ENCODE results near the gene TLR10. TPM values are rescaled to one million over a fixed set of nuclear protein-coding genes. Genes with fewer than 3 reads are reported as not detected.

The TLR10 gene
- polyA plus RNA-seq, 1 donor from 2014 or later: 0.14 TPM

- no peaks in the 10 kb centered on the region for H3K27me3 ChIP-seq (ENCODE audit: insufficient read depth, low read depth, low read length)
- H3K9ac ChIP-seq (ENCODE audit: low read length): no peak overlapping the region
- H3K9me2 ChIP-seq (ENCODE audit: insufficient read depth, low read length): no peaks in the 10 kb centered on the region
- no peaks in the 10 kb centered on the region for H4K20me1 ChIP-seq (ENCODE audit: insufficient read depth)
- no peak overlapping the region for H3K4me3 ChIP-seq (ENCODE audit: low read length)
- TF ChIP-seq POLR2AphosphoS5 (IDR thresholded peaks at IDR 0.05) (no peak), REST (IDR thresholded peaks at IDR 0.05; ENCODE audit: borderline replicate concordance) (no peak), CTCF (IDR thresholded peaks at IDR 0.05; ENCODE audit: poor library complexity, severe bottlenecking) (no peak), EP300 (conservative IDR thresholded peaks at IDR 0.05; ENCODE audit: poor library complexity, severe bottlenecking) (no peak), RAD21 (conservative IDR thresholded peaks at IDR 0.05) (no peak), MXI1 (conservative IDR thresholded peaks at IDR 0.05; ENCODE audit: poor library complexity, severe bottlenecking) (no peak), TAF1 (IDR thresholded peaks at IDR 0.05; ENCODE audit: low read depth) (no peak), SMC3 (conservative IDR thresholded peaks at IDR 0.05; ENCODE audit: poor library complexity) (no peak), EZH2 (IDR thresholded peaks at IDR 0.05; ENCODE audit: borderline replicate concordance, insufficient read depth, low read length, poor library complexity, severe bottlenecking) (no peak)
- H3K79me2 ChIP-seq (replicated peaks; ENCODE audit: insufficient read depth, low read length): no peaks in the 10 kb centered on the region
- H2AFZ ChIP-seq (ENCODE audit: low read depth, low read length): no peak overlapping the region
- no peak overlapping the region for H3K4me2 ChIP-seq (ENCODE audit: low read length)
- H3F3A ChIP-seq (ENCODE audit: insufficient read depth, low read length, poor library complexity, severe bottlenecking): no peaks in the 10 kb centered on the region
- H3K9me3 ChIP-seq (ENCODE audit: low read length): no peaks in the 10 kb centered on the region
- no peak overlapping the region for H3K27ac ChIP-seq (ENCODE audit: low read length)
- H3K36me3 ChIP-seq (ENCODE audit: insufficient read depth, low read length): no peaks in the 10 kb centered on the region
Observed at GRCh38 chr4:38829237-38829636, 46.4 kb upstream of the TLR10 start.

- Histone ChIP-seq H3K27me3 (ENCODE audit: insufficient read depth, low read depth, low read length) (no peaks in the 10 kb centered on the region), H2AFZ (ENCODE audit: low read depth, low read length) (no peak overlapping the region), H3K36me3 (ENCODE audit: insufficient read depth, low read length) (no peaks in the 10 kb centered on the region), H3K4me2 (ENCODE audit: low read length) (no peak overlapping the region), H3K27ac (ENCODE audit: low read length) (no peak overlapping the region), H3K9ac (ENCODE audit: low read length) (no peak overlapping the region), H3K4me3 (ENCODE audit: low read length) (no peak overlapping the region), H3K9me3 (ENCODE audit: low read length) (no peaks in the 10 kb centered on the region), H3K9me2 (ENCODE audit: insufficient read depth, low read length) (no peaks in the 10 kb centered on the region), H3F3A (ENCODE audit: insufficient read depth, low read length, poor library complexity, severe bottlenecking) (no peaks in the 10 kb centered on the region), H4K20me1 (ENCODE audit: insufficient read depth) (no peaks in the 10 kb centered on the region), H3K79me2 (replicated peaks; ENCODE audit: insufficient read depth, low read length) (no peaks in the 10 kb centered on the region)
- TF ChIP-seq EZH2 (IDR thresholded peaks at IDR 0.05; ENCODE audit: borderline replicate concordance, insufficient read depth, low read length, poor library complexity, severe bottlenecking) (no peak), MXI1 (conservative IDR thresholded peaks at IDR 0.05; ENCODE audit: poor library complexity, severe bottlenecking) (no peak), RAD21 (conservative IDR thresholded peaks at IDR 0.05) (no peak), SMC3 (conservative IDR thresholded peaks at IDR 0.05; ENCODE audit: poor library complexity) (no peak), TAF1 (IDR thresholded peaks at IDR 0.05; ENCODE audit: low read depth) (no peak), CTCF (IDR thresholded peaks at IDR 0.05; ENCODE audit: poor library complexity, severe bottlenecking) (no peak), POLR2AphosphoS5 (IDR thresholded peaks at IDR 0.05) (no peak)
Observed at GRCh38 chr4:38823766-38824165, 41.0 kb upstream of the TLR10 start.

Data from neural cell (in vitro differentiated cells).